HEK293 (cell line): ENCODE measurements around the gene COL5A3.

Experiments used
- EGR2 ChIP-seq: fragments of 450-650 bp; formaldehyde crosslinking; IDR thresholded peaks from 2 replicates; pipeline ENCODE4 v1.5.1; 2016; ENCODE audit warnings: low read depth, missing biosample characterization, missing genetic modification characterization
- HOXA7 ChIP-seq: sonication (generic); formaldehyde crosslinking; IDR thresholded peaks from 2 replicates; pipeline ENCODE4 v1.8.1; 2022; ENCODE audit warnings: missing genetic modification reagents, borderline replicate concordance
- IKZF3 ChIP-seq: fragments of 450-650 bp; IDR thresholded peaks from 2 replicates; pipeline ENCODE4 v1.5.0; 2018; ENCODE audit warnings: missing biosample characterization, mild to moderate bottlenecking, missing genetic modification characterization, moderate library complexity
- MZF1 ChIP-seq: fragments of 450-650 bp; formaldehyde crosslinking; IDR thresholded peaks from 2 replicates; pipeline ENCODE4 v1.5.1; 2017; ENCODE audit warnings: missing biosample characterization, missing genetic modification characterization, borderline replicate concordance
- OSR2 ChIP-seq: fragments of 450-650 bp; formaldehyde crosslinking; IDR thresholded peaks from 2 replicates; pipeline ENCODE4 v1.5.1; 2016; ENCODE audit warnings: missing biosample characterization, missing genetic modification characterization
- PRDM1 ChIP-seq: fragments of 450-650 bp; formaldehyde crosslinking; IDR thresholded peaks from 2 replicates; pipeline ENCODE4; 2016; ENCODE audit warnings: missing biosample characterization, missing genetic modification characterization
- SP3 ChIP-seq: fragments of 450-650 bp; formaldehyde crosslinking; IDR thresholded peaks from 2 replicates; pipeline ENCODE4 v1.5.1; 2016; ENCODE audit warnings: missing biosample characterization, missing genetic modification characterization
- ZBTB11 ChIP-seq: fragments of 450-650 bp; formaldehyde crosslinking; conservative IDR thresholded peaks from 2 replicates; pipeline ENCODE4 v1.5.1; 2016; ENCODE audit warnings: low read depth, missing biosample characterization, missing genetic modification characterization
- ZBTB7A ChIP-seq: fragments of 450-650 bp; formaldehyde crosslinking; IDR thresholded peaks from 2 replicates; pipeline ENCODE4 v1.5.1; 2016; ENCODE audit warnings: low read depth, missing biosample characterization, missing genetic modification characterization
- ZFHX2 ChIP-seq: fragments of 450-650 bp; formaldehyde crosslinking; conservative IDR thresholded peaks from 2 replicates; pipeline ENCODE4 v1.5.1; 2016; ENCODE audit warnings: missing biosample characterization, missing genetic modification characterization
- ZNF169 ChIP-seq: fragments of 450-650 bp; formaldehyde crosslinking; IDR thresholded peaks from 2 replicates; pipeline ENCODE4 v1.5.1; 2016; ENCODE audit warnings: missing biosample characterization, missing genetic modification characterization
- ZNF214 ChIP-seq: fragments of 450-650 bp; formaldehyde crosslinking; IDR thresholded peaks from 2 replicates; pipeline ENCODE4 v1.5.1; 2017; ENCODE audit warnings: missing biosample characterization, mild to moderate bottlenecking, missing genetic modification characterization, borderline replicate concordance
- ZNF266 ChIP-seq: fragments of 450-650 bp; formaldehyde crosslinking; IDR thresholded peaks from 2 replicates; pipeline ENCODE4 v1.5.1; 2016; ENCODE audit warnings: missing biosample characterization, missing genetic modification characterization, low read depth
- ZNF280D ChIP-seq: fragments of 450-650 bp; formaldehyde crosslinking; IDR thresholded peaks from 2 replicates; pipeline ENCODE4 v1.5.1; 2016; ENCODE audit warnings: missing biosample characterization, missing genetic modification characterization
- ZNF335 ChIP-seq: fragments of 450-650 bp; formaldehyde crosslinking; conservative IDR thresholded peaks from 2 replicates; pipeline ENCODE4 v1.5.1; 2016; ENCODE audit warnings: missing biosample characterization, missing genetic modification characterization
- ZNF391 ChIP-seq: fragments of 450-650 bp; formaldehyde crosslinking; IDR thresholded peaks from 2 replicates; pipeline ENCODE4 v1.5.1; 2016; ENCODE audit warnings: low read depth, missing biosample characterization, missing genetic modification characterization, borderline replicate concordance
- ZNF423 ChIP-seq: fragments of 450-650 bp; formaldehyde crosslinking; IDR thresholded peaks from 2 replicates; pipeline ENCODE4 v1.5.1; 2016; ENCODE audit warnings: missing biosample characterization, missing genetic modification characterization
- ZNF610 ChIP-seq: fragments of 450-650 bp; formaldehyde crosslinking; IDR thresholded peaks from 2 replicates; pipeline ENCODE4 v1.5.1; 2016; ENCODE audit warnings: missing biosample characterization, missing genetic modification characterization, borderline replicate concordance
- ZNF692 ChIP-seq: fragments of 450-650 bp; formaldehyde crosslinking; IDR thresholded peaks from 2 replicates; pipeline ENCODE4 v1.5.1; 2016; ENCODE audit warnings: missing biosample characterization, missing genetic modification characterization
- ZNF747 ChIP-seq: fragments of 450-650 bp; formaldehyde crosslinking; IDR thresholded peaks from 2 replicates; pipeline ENCODE4 v1.5.1; 2016; ENCODE audit warnings: missing biosample characterization, missing genetic modification characterization
- ZNF76 ChIP-seq: fragments of 450-650 bp; formaldehyde crosslinking; IDR thresholded peaks from 2 replicates; pipeline ENCODE4; 2016; ENCODE audit warnings: low read depth, missing biosample characterization, missing genetic modification characterization, borderline replicate concordance
- ZSCAN30 ChIP-seq: fragments of 450-650 bp; IDR thresholded peaks from 2 replicates; pipeline ENCODE4 v1.5.1; 2018; ENCODE audit warnings: missing biosample characterization, mild to moderate bottlenecking, missing genetic modification characterization, moderate library complexity
- ZSCAN4 ChIP-seq: fragments of 450-650 bp; formaldehyde crosslinking; IDR thresholded peaks from 2 replicates; pipeline ENCODE4 v1.5.1; 2017; ENCODE audit warnings: missing biosample characterization, missing genetic modification characterization
- TF ChIP-seq, protein P1 (sequence below): fragments of 450-650 bp; formaldehyde crosslinking; IDR thresholded peaks from 2 replicates; pipeline ENCODE4 v1.5.1; 2016; ENCODE audit warnings: missing biosample characterization, missing genetic modification characterization, low read depth
- TF ChIP-seq, protein P2 (sequence below): fragments of 450-650 bp; formaldehyde crosslinking; IDR thresholded peaks from 2 replicates; pipeline ENCODE4 v1.5.1; 2016; ENCODE audit warnings: missing biosample characterization, missing genetic modification characterization

COL5A3 gene

DNA sequence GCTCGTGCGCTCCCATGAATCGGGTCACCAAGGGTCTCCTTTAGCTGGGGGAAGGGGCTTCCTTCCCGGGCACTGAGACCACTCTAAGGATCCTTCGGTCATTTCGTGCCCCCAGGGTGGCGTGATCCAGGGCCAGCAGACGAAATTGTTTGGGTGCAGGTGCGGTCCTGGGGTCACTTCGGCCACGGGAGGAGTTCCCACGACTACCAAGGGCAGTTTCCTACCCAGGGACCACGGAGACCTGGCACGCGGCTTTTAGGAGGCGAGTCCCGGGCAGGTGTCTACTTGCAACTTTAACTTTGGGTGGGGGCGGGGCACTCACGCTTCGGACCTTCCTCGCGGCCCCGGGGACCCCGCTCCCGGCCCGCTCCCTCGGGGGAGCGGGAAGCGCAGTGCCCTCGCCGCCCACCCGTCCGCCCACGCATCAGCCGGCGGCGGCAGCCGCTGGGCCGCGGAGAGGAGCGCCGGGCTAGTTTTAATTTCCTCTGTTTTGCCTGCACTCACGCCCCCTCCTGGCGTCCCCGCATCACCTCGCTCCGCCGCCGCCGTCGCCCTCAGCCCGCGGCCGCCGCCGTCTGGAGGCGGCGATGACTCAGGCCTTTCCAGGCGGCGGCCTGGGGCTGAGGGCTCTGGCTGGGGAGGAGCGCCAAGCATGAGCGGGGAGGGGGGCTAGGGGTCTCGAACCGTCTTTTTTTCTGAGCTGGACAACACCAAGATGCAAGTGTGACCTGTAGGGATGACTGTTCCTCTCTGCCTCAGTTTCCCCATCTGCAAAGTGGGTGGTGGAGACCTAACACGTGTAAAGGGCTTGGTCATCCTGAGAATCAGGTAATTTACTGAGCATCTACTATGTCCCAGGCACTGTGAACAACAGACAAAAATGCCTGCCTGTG, 95.7 kb downstream of the COL5A3 start (continued):
- no peak for TF ChIP-seq OSR2 (tag by site-specific recombination)
- no peak for TF ChIP-seq ZNF266 (tag by site-specific recombination)
- TF ChIP-seq ZNF423, result no peak
- no peak for TF ChIP-seq PRDM1 (tag by site-specific recombination)
- peak; percentile 81 for TF ChIP-seq ZNF280D
- TF ChIP-seq, protein P1, sequence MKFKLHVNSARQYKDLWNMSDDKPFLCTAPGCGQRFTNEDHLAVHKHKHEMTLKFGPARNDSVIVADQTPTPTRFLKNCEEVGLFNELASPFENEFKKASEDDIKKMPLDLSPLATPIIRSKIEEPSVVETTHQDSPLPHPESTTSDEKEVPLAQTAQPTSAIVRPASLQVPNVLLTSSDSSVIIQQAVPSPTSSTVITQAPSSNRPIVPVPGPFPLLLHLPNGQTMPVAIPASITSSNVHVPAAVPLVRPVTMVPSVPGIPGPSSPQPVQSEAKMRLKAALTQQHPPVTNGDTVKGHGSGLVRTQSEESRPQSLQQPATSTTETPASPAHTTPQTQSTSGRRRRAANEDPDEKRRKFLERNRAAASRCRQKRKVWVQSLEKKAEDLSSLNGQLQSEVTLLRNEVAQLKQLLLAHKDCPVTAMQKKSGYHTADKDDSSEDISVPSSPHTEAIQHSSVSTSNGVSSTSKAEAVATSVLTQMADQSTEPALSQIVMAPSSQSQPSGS (tag by site-specific recombination), result no peak
- TF ChIP-seq ZNF214 (tag by site-specific recombination), result no peak
- TF ChIP-seq ZBTB11 (tag by site-specific recombination), result no peak
- TF ChIP-seq ZNF391, result 0 out of 2 replicates have a peak, but pooled peaks have one; percentile 31
- TF ChIP-seq, protein P2, sequence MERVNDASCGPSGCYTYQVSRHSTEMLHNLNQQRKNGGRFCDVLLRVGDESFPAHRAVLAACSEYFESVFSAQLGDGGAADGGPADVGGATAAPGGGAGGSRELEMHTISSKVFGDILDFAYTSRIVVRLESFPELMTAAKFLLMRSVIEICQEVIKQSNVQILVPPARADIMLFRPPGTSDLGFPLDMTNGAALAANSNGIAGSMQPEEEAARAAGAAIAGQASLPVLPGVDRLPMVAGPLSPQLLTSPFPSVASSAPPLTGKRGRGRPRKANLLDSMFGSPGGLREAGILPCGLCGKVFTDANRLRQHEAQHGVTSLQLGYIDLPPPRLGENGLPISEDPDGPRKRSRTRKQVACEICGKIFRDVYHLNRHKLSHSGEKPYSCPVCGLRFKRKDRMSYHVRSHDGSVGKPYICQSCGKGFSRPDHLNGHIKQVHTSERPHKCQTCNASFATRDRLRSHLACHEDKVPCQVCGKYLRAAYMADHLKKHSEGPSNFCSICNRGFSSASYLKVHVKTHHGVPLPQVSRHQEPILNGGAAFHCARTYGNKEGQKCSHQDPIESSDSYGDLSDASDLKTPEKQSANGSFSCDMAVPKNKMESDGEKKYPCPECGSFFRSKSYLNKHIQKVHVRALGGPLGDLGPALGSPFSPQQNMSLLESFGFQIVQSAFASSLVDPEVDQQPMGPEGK (tag by site-specific recombination), result peak; percentile 54
- TF ChIP-seq HOXA7 (CRISPR knock-in tag), result no peak
- no peak for TF ChIP-seq ZSCAN4 (tag by site-specific recombination)
- peak; percentile 77 for TF ChIP-seq EGR2 (tag by site-specific recombination)
- TF ChIP-seq ZNF610 (tag by site-specific recombination), result peak; percentile 76; the same call in 1 of the 2 replicates
- TF ChIP-seq MZF1 (tag by site-specific recombination), result no peak
- no peak for TF ChIP-seq ZNF169 (tag by site-specific recombination)
- TF ChIP-seq IKZF3, result peak; percentile 59; the same call in 1 of the 2 replicates
- peak; percentile 96 for TF ChIP-seq ZFHX2 (tag by site-specific recombination)
- peak; percentile 87 for TF ChIP-seq ZNF335 (tag by site-specific recombination)
- TF ChIP-seq ZBTB7A (tag by site-specific recombination), result peak; percentile 69; the same call in 1 of the 2 replicates
- peak; percentile 40; the same call in 1 of the 2 replicates for TF ChIP-seq ZNF692 (tag by site-specific recombination)
- no peak for TF ChIP-seq ZNF747 (tag by site-specific recombination)
- TF ChIP-seq ZNF76 (tag by site-specific recombination), result peak; percentile 15; the same call in 1 of the 2 replicates
- TF ChIP-seq ZSCAN30 (tag by site-specific recombination), result peak; percentile 64
- peak; percentile 18; the same call in 1 of the 2 replicates for TF ChIP-seq SP3 (tag by site-specific recombination)
